ENCODE results near the gene PRKCE. TPM values are rescaled to one million over a fixed set of nuclear protein-coding genes. Genes with fewer than 3 reads are reported as not detected.

The PRKCE gene
- total RNA-seq, 1 experiment from 2014 or later, result 12.1 TPM

DNA sequence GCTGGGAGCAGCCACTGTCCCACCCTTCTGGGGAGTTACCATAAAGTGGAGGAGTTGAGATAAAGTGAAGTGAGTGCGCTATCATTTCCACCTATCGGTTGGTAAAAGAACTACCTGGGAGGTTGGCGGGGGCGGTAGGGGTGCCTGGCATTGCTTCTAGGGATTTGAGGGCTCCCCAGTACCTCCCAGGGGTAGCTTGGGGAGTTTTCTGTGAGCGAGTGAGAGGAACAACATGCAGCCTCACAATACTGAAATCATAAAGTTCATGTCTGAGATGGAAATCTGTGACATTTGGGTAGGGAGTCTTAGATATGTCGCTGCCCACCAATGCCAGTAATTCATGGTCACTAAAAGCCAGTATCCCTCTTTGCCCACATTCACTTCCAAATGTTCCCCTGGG lies 68.7 kb downstream of the PRKCE start:
- no TSS peak for BruUV-seq (replicated peaks)
- CTCF ChIA-PET, result interaction anchor here (0.8 to 1.1 kb wide), 2 partner anchors 10 to 59 kb away, joined by 3 read pairs; no protein-coding TSS in a partner anchor

DNA sequence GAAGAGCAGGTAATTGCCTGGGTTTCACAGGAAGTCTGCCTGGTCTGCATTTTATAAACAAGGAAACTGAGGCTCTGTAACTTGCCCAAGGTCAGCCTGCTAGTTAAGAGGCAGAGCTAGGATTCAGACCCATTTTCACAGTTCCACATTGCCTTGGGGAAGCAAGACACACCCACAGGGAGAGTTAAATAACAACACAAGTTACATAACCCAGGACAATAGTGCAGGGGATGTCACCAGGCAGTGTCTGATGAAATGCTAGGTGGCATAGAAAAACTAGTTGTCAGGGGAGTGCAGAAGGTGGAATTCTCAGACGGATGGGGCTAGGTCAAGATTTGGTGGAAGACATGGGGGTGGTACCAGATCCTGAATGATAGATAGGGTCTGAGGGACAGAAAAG lies 69.7 kb downstream of the PRKCE start:
- ChIA-PET CTCF (interaction anchor here (0.7 to 1.1 kb wide), 3 partner anchors 58 to 103 kb away, joined by 3 to 4 read pairs (median 3); no protein-coding TSS in a partner anchor), POLR2A (no interaction called here)
- DNase-seq (ENCODE audit: unreplicated experiment), result no peak
- peaks cover 13% of the 10 kb centered on the region for H3K4me1 Mint-ChIP-seq (ENCODE audit: insufficient read depth, unreplicated experiment)
- intact Hi-C loops (cut with micrococcal nuclease), result no loop called here
- TF ChIP-seq, protein P1, sequence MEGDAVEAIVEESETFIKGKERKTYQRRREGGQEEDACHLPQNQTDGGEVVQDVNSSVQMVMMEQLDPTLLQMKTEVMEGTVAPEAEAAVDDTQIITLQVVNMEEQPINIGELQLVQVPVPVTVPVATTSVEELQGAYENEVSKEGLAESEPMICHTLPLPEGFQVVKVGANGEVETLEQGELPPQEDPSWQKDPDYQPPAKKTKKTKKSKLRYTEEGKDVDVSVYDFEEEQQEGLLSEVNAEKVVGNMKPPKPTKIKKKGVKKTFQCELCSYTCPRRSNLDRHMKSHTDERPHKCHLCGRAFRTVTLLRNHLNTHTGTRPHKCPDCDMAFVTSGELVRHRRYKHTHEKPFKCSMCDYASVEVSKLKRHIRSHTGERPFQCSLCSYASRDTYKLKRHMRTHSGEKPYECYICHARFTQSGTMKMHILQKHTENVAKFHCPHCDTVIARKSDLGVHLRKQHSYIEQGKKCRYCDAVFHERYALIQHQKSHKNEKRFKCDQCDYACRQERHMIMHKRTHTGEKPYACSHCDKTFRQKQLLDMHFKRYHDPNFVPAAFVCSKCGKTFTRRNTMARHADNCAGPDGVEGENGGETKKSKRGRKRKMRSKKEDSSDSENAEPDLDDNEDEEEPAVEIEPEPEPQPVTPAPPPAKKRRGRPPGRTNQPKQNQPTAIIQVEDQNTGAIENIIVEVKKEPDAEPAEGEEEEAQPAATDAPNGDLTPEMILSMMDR (IDR thresholded peaks at IDR 0.05; ENCODE audit: unreplicated experiment), result no peak
- H3K27ac Mint-ChIP-seq (ENCODE audit: low read depth, unreplicated experiment), result no peak overlapping the region
- H3K9me3 Mint-ChIP-seq (ENCODE audit: unreplicated experiment), result peaks cover 6% of the 10 kb centered on the region
- no TSS peak for BruUV-seq (replicated peaks)
- no peak overlapping the region for H3K4me3 Mint-ChIP-seq (ENCODE audit: unreplicated experiment)
- no peaks in the 10 kb centered on the region for H3K27me3 Mint-ChIP-seq (ENCODE audit: insufficient read depth, unreplicated experiment)
- no peaks in the 10 kb centered on the region for H3K36me3 Mint-ChIP-seq (ENCODE audit: insufficient read depth, unreplicated experiment)

More for the DNA sequence above, 68.7 kb downstream of the PRKCE start:
- TF ChIP-seq, protein P1 (IDR thresholded peaks at IDR 0.05; ENCODE audit: unreplicated experiment), result no peak
- DNase-seq (ENCODE audit: unreplicated experiment), result no peak
- peaks cover 8% of the 10 kb centered on the region for H3K9me3 Mint-ChIP-seq (ENCODE audit: unreplicated experiment)
- POLR2A ChIA-PET, result no interaction called here
- H3K4me1 Mint-ChIP-seq (ENCODE audit: insufficient read depth, unreplicated experiment), result peaks cover 13% of the 10 kb centered on the region
- no peak overlapping the region for H3K27ac Mint-ChIP-seq (ENCODE audit: low read depth, unreplicated experiment)
- no peaks in the 10 kb centered on the region for H3K36me3 Mint-ChIP-seq (ENCODE audit: insufficient read depth, unreplicated experiment)
- H3K27me3 Mint-ChIP-seq (ENCODE audit: insufficient read depth, unreplicated experiment), result no peaks in the 10 kb centered on the region
- H3K4me3 Mint-ChIP-seq (ENCODE audit: unreplicated experiment), result no peak overlapping the region
- intact Hi-C loops (cut with micrococcal nuclease), result no loop called here

DNA sequence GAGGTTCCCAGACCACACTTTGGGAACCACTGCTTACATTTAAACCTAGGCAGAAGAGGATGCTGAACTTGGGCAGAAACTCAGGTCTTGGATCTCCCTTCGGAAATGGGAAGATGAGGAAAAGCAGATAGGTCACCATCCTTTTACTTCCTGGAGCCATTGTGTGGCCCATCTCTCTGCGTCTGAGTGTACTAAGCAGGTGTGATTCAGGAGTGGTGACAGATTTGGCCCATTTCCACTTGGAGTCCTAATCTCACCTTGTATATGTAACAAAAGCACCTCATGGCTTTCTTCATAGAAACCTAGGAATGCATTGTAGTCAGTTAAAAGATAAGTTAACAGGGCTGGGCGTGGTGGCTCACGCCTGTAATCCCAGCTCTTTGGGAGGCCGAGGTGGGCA lies 71.0 kb downstream of the PRKCE start:
- DNase-seq (ENCODE audit: unreplicated experiment), result no peak
- H3K27me3 Mint-ChIP-seq (ENCODE audit: insufficient read depth, unreplicated experiment), result no peaks in the 10 kb centered on the region
- no peak overlapping the region for H3K4me3 Mint-ChIP-seq (ENCODE audit: unreplicated experiment)
- POLR2A ChIA-PET, result no interaction called here
- H3K9me3 Mint-ChIP-seq (ENCODE audit: unreplicated experiment), result no peaks in the 10 kb centered on the region
- H3K27ac Mint-ChIP-seq (ENCODE audit: low read depth, unreplicated experiment), result peak overlapping the region; percentile 39
- peaks cover 13% of the 10 kb centered on the region for H3K4me1 Mint-ChIP-seq (ENCODE audit: insufficient read depth, unreplicated experiment)
- CTCF ChIA-PET, result no interaction called here
- intact Hi-C loops (cut with micrococcal nuclease), result no loop called here
- H3K36me3 Mint-ChIP-seq (ENCODE audit: insufficient read depth, unreplicated experiment), result no peaks in the 10 kb centered on the region
- no TSS peak for BruUV-seq (replicated peaks)
- TF ChIP-seq, protein P1 (IDR thresholded peaks at IDR 0.05; ENCODE audit: unreplicated experiment), result no peak

DNA sequence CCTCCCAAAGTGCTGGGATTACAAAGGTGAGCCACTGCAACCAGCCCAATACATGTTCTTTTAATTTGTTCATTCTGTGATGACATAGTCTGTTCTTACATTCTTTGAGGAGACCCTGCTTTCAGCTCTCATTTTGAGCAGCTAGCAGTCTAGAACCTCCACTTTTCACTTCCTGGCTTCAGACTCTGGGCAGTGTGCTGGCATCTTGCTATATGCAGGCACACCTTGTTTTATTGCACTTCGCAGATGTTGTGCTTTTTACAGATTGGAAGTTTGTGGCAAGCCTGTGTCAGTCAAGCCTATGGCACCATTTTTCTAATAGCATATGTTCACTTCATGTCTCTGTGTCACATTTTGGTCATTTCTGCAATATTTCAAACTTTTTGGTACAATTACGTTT lies 72.4 kb downstream of the PRKCE start:
- DNase-seq (ENCODE audit: unreplicated experiment), result no peak
- TF ChIP-seq, protein P1 (IDR thresholded peaks at IDR 0.05; ENCODE audit: unreplicated experiment), result no peak
- Mint-ChIP-seq H3K27ac (ENCODE audit: low read depth, unreplicated experiment) (no peak overlapping the region), H3K27me3 (ENCODE audit: insufficient read depth, unreplicated experiment) (no peaks in the 10 kb centered on the region), H3K4me3 (ENCODE audit: unreplicated experiment) (no peak overlapping the region), H3K4me1 (ENCODE audit: insufficient read depth, unreplicated experiment) (peaks cover 13% of the 10 kb centered on the region), H3K36me3 (ENCODE audit: insufficient read depth, unreplicated experiment) (no peaks in the 10 kb centered on the region), H3K9me3 (ENCODE audit: unreplicated experiment) (no peaks in the 10 kb centered on the region)
- BruUV-seq (replicated peaks), result no TSS peak
- intact Hi-C loops (cut with micrococcal nuclease), result no loop called here
- ChIA-PET CTCF (interaction anchor here (0.6 kb wide), 1 partner anchor 516 kb away, joined by 3 read pairs; no protein-coding TSS in a partner anchor), POLR2A (no interaction called here)

All from MCF 10A (cell line).